ENCODE data around the gene ZNF462.

DNA sequence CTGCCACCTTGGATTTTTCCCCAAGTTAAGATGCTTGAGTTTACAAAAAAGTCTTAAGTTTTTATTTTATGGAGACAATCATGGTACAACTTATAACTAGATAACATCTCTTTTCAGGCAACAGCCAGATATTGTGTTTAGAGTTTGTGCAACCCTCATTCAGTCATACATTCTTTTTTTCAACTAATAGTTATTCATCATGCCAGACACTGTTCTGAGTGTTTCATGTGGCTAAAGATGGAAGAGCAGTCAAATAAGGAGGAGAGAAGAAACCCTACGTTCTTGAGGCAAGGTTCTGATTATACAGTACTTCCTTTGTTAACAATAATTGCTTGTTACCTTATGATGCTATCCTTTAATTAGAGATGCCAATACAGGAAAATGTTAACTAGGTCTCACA, 42.1 kb upstream of the ZNF462 start:
- TF ChIP-seq CTCF (IDR thresholded peaks at IDR 0.05) (no peak), POLR2A (IDR thresholded peaks at IDR 0.05) (no peak)
